D721Med (cell line): ENCODE data around the gene KRTAP19-7.

Experiments used
- DNase-seq: peaks from one replicate; pipeline ENCODE4 v3.0.0; 2011; ENCODE audit warnings: low spot score; ENCODE audit not compliant: insufficient read length
- FAIRE-seq: peaks from 2 replicates; lab custom pipeline; 2011; peaks lifted over from hg19 to GRCh38; lab: Jason Lieb, UNC
- TF ChIP-seq, protein P1 (sequence below): IDR thresholded peaks from 2 replicates; pipeline ENCODE4 v1.5.1; 2012; ENCODE audit warnings: mild to moderate bottlenecking, control low read depth; ENCODE audit not compliant: insufficient read depth; ENCODE audit errors: missing control alignments

Gene KRTAP19-7, protein sequence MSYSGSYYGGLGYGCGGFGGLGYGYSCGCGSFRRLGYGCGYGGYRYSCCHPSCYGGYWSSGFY

DNA sequence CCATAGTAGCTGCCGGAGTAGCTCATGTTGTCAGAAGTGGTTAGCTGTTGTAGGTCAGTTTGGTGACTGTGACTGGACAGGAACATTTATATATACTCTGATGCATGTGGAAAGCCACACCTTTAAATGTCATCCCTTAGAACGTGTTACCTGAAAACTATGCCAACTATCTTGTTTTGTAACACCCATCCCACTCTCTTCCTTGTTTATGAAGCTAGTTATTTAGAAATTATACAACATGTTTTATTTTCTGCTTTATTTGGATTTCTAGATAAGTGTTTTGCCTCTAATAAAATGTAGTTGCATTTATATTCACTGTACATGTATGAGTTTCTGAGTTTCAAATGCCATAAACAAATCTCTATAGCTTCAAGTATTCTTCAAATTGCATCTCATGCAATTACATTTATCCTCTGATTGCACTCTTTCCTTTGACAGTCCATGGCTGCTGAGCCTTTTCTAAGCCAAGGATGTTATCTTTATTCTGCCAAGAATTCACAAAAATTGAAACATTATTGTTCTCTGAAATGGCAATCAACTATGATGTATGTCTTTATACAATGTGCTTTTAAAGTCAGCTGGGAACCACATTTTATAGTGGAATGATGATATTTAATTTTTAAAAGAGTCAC is at the start of gene KRTAP19-7:
KRTAP19-7 (minus strand) TSS at position 51 of the 632 bp plus-strand sequence; CDS start at position 26, 25 bp downstream.
- DNase-seq (no peak), FAIRE-seq (no peak)
- TF ChIP-seq, protein P1, sequence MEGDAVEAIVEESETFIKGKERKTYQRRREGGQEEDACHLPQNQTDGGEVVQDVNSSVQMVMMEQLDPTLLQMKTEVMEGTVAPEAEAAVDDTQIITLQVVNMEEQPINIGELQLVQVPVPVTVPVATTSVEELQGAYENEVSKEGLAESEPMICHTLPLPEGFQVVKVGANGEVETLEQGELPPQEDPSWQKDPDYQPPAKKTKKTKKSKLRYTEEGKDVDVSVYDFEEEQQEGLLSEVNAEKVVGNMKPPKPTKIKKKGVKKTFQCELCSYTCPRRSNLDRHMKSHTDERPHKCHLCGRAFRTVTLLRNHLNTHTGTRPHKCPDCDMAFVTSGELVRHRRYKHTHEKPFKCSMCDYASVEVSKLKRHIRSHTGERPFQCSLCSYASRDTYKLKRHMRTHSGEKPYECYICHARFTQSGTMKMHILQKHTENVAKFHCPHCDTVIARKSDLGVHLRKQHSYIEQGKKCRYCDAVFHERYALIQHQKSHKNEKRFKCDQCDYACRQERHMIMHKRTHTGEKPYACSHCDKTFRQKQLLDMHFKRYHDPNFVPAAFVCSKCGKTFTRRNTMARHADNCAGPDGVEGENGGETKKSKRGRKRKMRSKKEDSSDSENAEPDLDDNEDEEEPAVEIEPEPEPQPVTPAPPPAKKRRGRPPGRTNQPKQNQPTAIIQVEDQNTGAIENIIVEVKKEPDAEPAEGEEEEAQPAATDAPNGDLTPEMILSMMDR = no peak

DNA sequence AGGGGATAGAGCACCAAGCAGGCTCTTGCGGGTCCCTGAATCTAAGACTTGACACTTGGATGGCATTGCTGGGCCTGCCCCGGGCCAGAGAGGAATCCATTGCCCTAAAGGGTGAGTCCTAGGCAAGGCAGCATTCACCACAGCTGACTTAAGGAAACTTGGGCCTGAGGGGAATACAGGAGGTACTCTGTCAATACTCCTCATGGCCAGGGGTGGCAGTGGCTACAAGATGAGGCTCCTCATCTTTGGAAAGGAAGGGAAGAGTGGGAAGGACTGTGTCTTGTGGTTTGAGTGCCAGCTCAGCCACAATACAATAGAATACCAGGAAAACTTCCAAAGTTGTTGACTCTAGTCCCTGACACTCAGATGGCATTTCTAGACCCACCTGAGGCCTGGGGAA is 44.9 kb upstream of the KRTAP19-7 start:
- TF ChIP-seq, protein P1 = no peak
- DNase-seq = no peak
- FAIRE-seq = no peak

DNA sequence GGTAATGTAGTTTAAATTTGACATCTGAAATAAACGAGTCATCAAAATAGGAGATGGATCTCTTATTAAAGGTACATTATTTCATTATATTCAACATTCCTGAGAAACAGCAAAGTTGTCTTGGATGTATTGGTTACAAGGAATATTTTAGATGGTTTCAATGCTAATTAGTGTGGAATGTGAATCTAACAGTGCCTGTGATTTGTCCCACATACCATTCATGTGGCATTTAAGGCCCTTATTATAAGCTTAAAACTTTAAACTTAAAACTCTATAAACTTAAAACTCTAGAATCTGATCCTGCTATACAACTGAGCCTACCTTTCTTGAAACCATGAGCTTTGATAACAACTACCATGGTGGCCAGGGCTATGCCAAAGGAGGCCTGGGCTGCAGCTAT is 39.7 kb upstream of the KRTAP19-7 start, which contains the start of gene KRTAP22-1:
KRTAP22-1 (plus strand) TSS at position 301 of the 400 bp plus-strand sequence.
- DNase-seq (no peak), FAIRE-seq (no peak)
- TF ChIP-seq, protein P1 = no peak

DNA sequence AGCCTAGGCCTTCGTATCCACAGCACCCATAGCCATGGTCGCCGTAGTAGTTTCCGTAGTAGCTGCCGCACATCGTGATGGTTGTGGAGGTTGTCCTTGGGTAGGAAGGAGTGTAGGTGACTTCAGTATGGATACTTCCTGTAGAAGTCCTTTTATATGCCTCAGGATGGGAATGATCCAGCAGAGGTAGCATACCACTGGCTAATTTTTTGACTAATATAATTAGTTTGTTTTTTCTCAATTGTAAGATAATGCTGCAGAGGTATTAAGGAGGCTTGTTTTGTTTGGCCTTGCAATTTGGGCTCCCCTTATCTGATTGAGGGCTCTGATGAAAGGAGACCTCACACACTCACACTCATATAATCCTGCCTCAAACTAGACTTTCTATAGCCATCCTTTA is 37.7 kb upstream of the KRTAP19-7 start, which contains the start of gene KRTAP6-2:
KRTAP6-2 (minus strand) TSS at position 101 of the 400 bp plus-strand sequence; CDS start at position 73, 28 bp downstream.
- FAIRE-seq = no peak
- TF ChIP-seq, protein P1 = no peak
- no peak for DNase-seq

DNA sequence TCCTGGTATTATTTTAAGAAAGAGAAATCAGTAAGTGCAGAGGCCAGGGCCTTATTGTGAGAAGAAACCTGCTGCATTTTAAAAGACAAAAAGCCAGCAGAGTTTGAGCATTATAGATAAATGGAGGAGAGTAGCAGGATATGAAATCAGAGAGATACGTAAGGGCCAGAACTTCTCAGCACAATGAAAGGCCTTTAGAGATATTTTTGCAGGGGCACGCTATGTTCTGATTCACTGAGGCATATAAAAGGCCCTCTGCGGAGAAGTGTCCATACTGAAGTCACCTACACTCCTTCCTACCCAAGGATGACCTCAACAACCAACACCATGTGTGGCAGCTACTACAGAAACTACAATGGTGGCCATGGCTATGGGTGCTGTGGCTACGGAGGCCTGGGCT is 31.0 kb upstream of the KRTAP19-7 start, which contains the start of gene KRTAP6-3:
KRTAP6-3 (plus strand) TSS at position 301 of the 400 bp plus-strand sequence; CDS start at position 307, 6 bp downstream.
- no peak for FAIRE-seq
- TF ChIP-seq, protein P1 = no peak
- no peak for DNase-seq

DNA sequence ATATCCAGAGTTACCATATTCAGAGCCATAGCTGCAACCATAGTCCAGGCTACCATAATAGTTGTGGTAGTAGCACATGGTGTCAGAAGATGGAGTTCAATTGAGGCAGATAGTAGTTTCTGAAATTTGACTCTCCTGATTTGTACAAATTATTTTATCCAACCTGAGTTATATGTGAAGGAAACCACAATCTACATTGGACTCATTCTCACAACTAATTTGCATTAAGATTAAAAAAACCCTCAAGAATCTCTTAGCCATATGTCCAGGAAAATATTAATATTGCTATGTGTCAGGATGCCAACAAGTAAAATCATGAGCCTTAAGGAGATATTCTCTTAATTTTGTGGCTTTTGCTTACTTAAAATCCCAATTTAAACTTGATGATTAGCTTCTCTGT is 29.2 kb upstream of the KRTAP19-7 start, which contains the start of gene KRTAP22-2:
KRTAP22-2 (minus strand) TSS at position 101 of the 400 bp plus-strand sequence.
- no peak for FAIRE-seq
- TF ChIP-seq, protein P1 = no peak
- DNase-seq = no peak

DNA sequence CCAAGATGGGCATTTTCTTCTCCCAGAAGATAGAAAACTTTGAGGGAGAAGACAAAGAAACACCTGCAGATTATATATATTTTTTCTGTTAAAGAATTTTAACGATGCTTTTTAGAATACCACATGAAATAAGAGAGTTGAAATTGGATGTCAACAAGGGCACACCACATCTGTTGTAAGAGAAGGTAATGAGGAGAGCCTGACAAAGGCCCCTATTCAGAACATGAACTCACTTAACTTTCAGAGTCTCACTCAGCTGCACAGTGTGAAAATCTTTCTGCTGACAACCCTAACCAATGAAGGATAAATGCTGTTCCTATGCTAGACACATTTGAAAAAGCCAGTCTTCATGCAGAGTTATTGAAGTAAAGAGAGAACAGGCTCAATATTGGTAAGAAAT is 21.8 kb upstream of the KRTAP19-7 start:
- DNase-seq = no peak
- TF ChIP-seq, protein P1 = no peak
- FAIRE-seq = no peak
